BLaER1 treated with 17β-estradiol and CSF1 and Interleukin-3, amounts not matched to agents 10 nM and 100 nM (cell line): ENCODE results near the gene BCO2.
A peak's percentile ranks its signal among the peaks of the same experiment; 100 is the strongest.

ENCODE experiments used
- H3K27ac ChIP-seq, 11 experiments: shearing (Covaris generic); formaldehyde crosslinking; 2 replicates each; pipeline ENCODE4 v1.8.1; 2022
- H3K27me3 ChIP-seq, 11 experiments: shearing (Covaris generic); formaldehyde crosslinking; 2 replicates each; pipeline ENCODE4 v1.8.1; 2022
- H3K36me3 ChIP-seq, 11 experiments: shearing (Covaris generic); formaldehyde crosslinking; 2 replicates each; pipeline ENCODE4 v1.8.1; 2022
- H3K4me1 ChIP-seq, 10 experiments: shearing (Covaris generic); formaldehyde crosslinking; 2 replicates each; pipeline ENCODE4 v1.8.1; 2022
- H3K4me2 ChIP-seq, 11 experiments: shearing (Covaris generic); formaldehyde crosslinking; 2 replicates each; pipeline ENCODE4 v1.8.1; 2022
- H3K4me3 ChIP-seq, 10 experiments: shearing (Covaris generic); formaldehyde crosslinking; 2 replicates each; pipeline ENCODE4 v1.8.1; 2022
- H3K9ac ChIP-seq, 11 experiments: shearing (Covaris generic); formaldehyde crosslinking; 2 replicates each; pipeline ENCODE4 v1.8.1; 2022
- H3K9me3 ChIP-seq, 11 experiments: shearing (Covaris generic); formaldehyde crosslinking; replicated peaks in 1 of 11; 2 replicates each; pipeline ENCODE4 v1.8.1; 2022
- H4K20me1 ChIP-seq, 11 experiments: shearing (Covaris generic); formaldehyde crosslinking; 2 replicates each; pipeline ENCODE4 v1.8.1; 2022
- Cebpa-rat ChIP-seq, 11 experiments: shearing (Covaris generic); IDR thresholded peaks; 2 replicates each; pipeline ENCODE4 v1.8.1; 2022

Gene BCO2

GRCh38 chr11:112247201-112247600 lies 71.9 kb downstream of the BCO2 start:
- TF ChIP-seq Cebpa-rat (IDR thresholded peaks at IDR 0.05), result no peak
- Histone ChIP-seq H3K36me3 (peaks cover 5 to 21% (median 15%) of the 10 kb centered on the region in 11 experiments; a peak in 20 of 22 replicates), H4K20me1 (no peaks in the 10 kb centered on the region), H3K4me3 (no peak overlapping the region), H3K4me1 (peaks cover 0 to 16% (median 5%) of the 10 kb centered on the region in 10 experiments; a peak in 8 of 20 replicates), H3K9me3 (peaks cover 0 to 11% (median 0%) of the 10 kb centered on the region in 11 experiments; a peak in 4 of 22 replicates), H3K9ac (no peak overlapping the region), H3K4me2 (no peak overlapping the region), H3K27me3 (no peaks in the 10 kb centered on the region), H3K27ac (no peak overlapping the region)

- Histone ChIP-seq H3K27me3 (no peaks in the 10 kb centered on the region), H3K36me3 (peaks cover 4 to 11% (median 6%) of the 10 kb centered on the region in 11 experiments; a peak in 14 of 22 replicates), H3K9ac (no peak overlapping the region), H3K4me1 (peaks cover 0 to 16% (median 5%) of the 10 kb centered on the region in 10 experiments; a peak in 8 of 20 replicates), H3K4me3 (no peak overlapping the region), H3K4me2 (peak overlapping the region in 2 of 11 experiments; percentile 42 to 45; a peak in 4 of 22 replicates), H3K27ac (no peak overlapping the region), H4K20me1 (no peaks in the 10 kb centered on the region), H3K9me3 (peaks cover 0 to 4% (median 0%) of the 10 kb centered on the region in 11 experiments; a peak in 2 of 22 replicates)
- no peak for TF ChIP-seq Cebpa-rat (IDR thresholded peaks at IDR 0.05)
Measured at GRCh38 chr11:112248201-112248600, 72.9 kb downstream of the BCO2 start.

GRCh38 chr11:112249871-112250610 lies 74.7 kb downstream of the BCO2 start:
- H3K9ac ChIP-seq, result no peak overlapping the region
- 0 out of 22 replicates have a peak, but pooled peaks cover 0 to 4% (median 0%) of the 10 kb centered on the region in 11 experiments for H3K36me3 ChIP-seq
- no peak overlapping the region for H3K4me3 ChIP-seq
- no peaks in the 10 kb centered on the region for H3K27me3 ChIP-seq
- H3K4me1 ChIP-seq, result peaks cover 2 to 19% (median 8%) of the 10 kb centered on the region in 10 experiments; a peak in 15 of 20 replicates
- no peak overlapping the region for H3K4me2 ChIP-seq
- no peaks in the 10 kb centered on the region for H4K20me1 ChIP-seq
- TF ChIP-seq Cebpa-rat (IDR thresholded peaks at IDR 0.05), result no peak
- no peaks in the 10 kb centered on the region for H3K9me3 ChIP-seq
- no peak overlapping the region for H3K27ac ChIP-seq

DNA sequence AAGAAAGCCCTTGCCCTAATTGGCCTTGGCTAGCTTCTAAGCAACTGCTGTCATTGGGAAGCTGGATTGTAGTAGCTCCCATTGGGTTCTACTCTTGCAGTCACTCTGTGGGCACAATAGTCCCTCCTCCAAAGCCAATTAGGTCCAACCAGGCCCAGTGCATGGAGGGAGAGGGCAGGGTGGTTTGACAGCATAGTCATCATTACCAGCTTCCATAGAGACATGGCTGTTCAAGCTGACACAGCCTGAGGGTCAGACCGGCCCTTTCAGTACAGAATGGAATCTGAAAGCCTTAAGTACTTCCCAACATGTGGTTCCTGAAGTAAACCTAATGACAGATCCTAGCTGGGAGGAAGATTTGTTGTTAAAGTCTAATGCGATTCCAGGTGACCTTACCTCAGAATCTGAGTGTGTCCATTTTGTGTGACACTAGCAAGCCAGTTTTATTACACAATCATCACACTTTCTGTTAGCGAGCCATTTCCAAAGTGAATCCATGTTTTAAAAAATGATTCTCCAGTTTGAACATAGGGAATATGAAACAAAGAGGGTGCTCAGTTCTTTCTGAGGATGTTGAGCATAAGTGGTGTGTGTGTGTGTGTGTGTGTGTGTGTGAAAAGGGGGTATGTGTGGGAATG lies 78.4 kb downstream of the BCO2 start:
- no peaks in the 10 kb centered on the region for H3K27me3 ChIP-seq

DNA sequence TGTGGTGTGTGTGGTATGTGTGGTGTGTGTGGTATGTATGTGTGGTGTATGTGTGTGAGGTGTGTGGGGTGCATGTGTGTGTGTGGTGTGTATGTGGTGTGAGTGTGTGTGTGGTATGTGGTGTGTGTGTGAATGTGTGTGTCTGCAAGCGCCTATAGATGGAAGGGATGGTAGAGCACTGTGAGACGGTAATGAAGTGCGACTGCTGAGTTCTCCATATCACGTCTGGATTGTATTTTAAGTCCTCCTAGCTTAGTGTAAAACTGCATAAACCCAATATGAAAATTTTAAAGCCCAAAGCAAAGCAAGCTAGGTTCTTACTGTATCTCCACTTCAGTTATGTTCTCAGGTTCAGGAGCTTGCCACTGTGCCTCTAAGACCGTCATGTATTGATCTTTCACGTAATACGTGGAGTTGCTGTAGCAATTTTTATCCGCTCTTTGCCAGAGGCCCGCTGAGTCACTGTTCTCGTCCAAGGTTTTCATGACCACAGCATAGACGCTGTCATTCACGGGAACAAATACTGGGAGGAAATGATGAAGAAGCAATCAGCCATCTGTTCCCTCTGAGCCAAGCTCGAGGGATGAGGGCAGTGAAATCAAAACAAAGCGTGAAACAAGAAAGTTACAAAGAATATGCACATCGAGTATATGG lies 79.9 kb downstream of the BCO2 start:
- Histone ChIP-seq H3K4me3 (no peak overlapping the region), H3K9ac (no peak overlapping the region), H3K36me3 (no peaks in the 10 kb centered on the region), H3K4me2 (peak overlapping the region in 9 of 11 experiments; percentile 1 to 57 (median 42); a peak in 16 of 22 replicates), H3K27ac (peak overlapping the region in 1 of 11 experiments; percentile 40; a peak in 2 of 22 replicates), H3K4me1 (peaks cover 0 to 15% (median 12%) of the 10 kb centered on the region in 10 experiments; a peak in 16 of 20 replicates), H3K27me3 (no peaks in the 10 kb centered on the region), H4K20me1 (no peaks in the 10 kb centered on the region), H3K9me3 (no peaks in the 10 kb centered on the region)
- no peak for TF ChIP-seq Cebpa-rat (IDR thresholded peaks at IDR 0.05)

More for the DNA sequence above, 78.4 kb downstream of the BCO2 start:
- Histone ChIP-seq H3K4me1 (peaks cover 5 to 18% (median 13%) of the 10 kb centered on the region in 10 experiments; a peak in 16 of 20 replicates), H3K4me3 (no peak overlapping the region), H3K4me2 (no peak overlapping the region), H4K20me1 (no peaks in the 10 kb centered on the region), H3K9ac (no peak overlapping the region), H3K27ac (no peak overlapping the region), H3K36me3 (0 out of 22 replicates have a peak, but pooled peaks cover 0 to 4% (median 0%) of the 10 kb centered on the region in 11 experiments), H3K9me3 (no peaks in the 10 kb centered on the region)
- no peak for TF ChIP-seq Cebpa-rat (IDR thresholded peaks at IDR 0.05)

GRCh38 chr11:112260490-112260889 lies 85.2 kb downstream of the BCO2 start, which contains the start of gene PLET1:
TSS of gene PLET1 (minus strand) at chr11:112260860. CDS start at chr11:112260589, 271 bp downstream.
- H3K4me3 ChIP-seq, result no peak within 1 kb of the TSS
- no peak for TF ChIP-seq Cebpa-rat (IDR thresholded peaks at IDR 0.05)
- no peak within 1 kb of the TSS for H3K4me2 ChIP-seq
- H3K36me3 ChIP-seq, result no peaks in the 10 kb centered on the region
- no peak within 1 kb of the TSS for H3K27ac ChIP-seq
- H3K27me3 ChIP-seq, result no peaks in the 10 kb centered on the region
- H3K9me3 ChIP-seq, result no peaks in the 10 kb centered on the region
- H3K9ac ChIP-seq, result no peak within 1 kb of the TSS
- peaks cover 0 to 6% (median 5%) of the 10 kb centered on the region in 10 experiments; a peak in 15 of 20 replicates for H3K4me1 ChIP-seq
- no peaks in the 10 kb centered on the region for H4K20me1 ChIP-seq

DNA sequence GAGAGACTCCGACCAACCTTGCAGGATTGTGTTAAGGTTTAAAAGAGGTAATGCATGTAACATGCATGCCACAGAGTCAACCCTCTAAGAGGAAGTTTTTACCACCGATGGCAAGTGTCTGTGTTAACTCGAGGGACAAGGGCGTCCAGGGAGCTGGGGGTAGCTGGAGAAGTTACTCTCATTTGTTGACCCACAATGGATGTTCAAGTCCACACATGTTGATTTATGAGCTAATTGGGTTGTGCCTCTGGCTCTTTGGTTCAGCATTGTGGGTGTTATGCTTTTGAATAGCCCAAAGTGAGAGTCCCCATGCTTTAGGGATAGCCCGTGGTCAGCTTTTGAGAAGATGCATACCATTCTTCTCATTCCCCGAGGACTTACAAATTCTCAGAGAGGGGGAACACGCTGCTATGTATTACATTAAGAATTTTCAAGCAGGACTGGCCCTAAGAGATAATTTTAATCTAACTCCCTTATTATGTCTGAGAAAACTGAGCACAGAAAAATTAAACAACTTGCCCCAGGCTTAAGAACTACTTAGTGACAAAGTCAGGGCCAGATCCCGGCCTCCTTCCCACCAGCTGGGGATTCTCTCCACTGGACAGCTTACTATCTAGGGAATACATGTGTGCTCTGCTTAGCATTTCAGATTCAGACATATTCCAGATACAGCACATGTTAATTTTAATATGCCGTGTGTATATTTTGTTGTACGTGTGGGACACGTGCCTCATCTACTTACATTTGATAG lies 90.5 kb downstream of the BCO2 start:
- Histone ChIP-seq H3K27me3 (no peaks in the 10 kb centered on the region), H3K27ac (no peak overlapping the region), H3K4me3 (no peak overlapping the region), H3K4me1 (peaks cover 0 to 33% (median 26%) of the 10 kb centered on the region in 10 experiments; a peak in 17 of 20 replicates), H3K9me3 (no peaks in the 10 kb centered on the region), H3K36me3 (no peaks in the 10 kb centered on the region), H4K20me1 (no peaks in the 10 kb centered on the region), H3K9ac (no peak overlapping the region), H3K4me2 (no peak overlapping the region)
- TF ChIP-seq Cebpa-rat (IDR thresholded peaks at IDR 0.05), result no peak

DNA sequence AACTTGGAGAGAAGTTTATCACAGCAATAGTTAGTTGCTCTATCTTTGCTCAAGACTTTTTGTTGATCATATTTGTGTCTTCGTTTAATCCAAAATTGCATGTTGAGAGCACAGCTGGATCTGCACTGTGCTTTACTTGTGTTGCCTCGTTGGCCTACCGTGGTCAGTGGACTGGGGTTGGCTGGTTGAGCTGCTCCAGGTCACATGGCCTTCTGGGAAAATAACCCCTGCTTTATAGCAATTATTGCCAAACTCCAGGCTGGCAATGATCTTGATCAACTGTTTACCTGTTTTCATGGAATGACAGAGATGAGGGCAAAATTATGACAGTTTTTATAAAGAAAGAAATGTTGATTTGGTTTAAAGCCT lies 91.1 kb downstream of the BCO2 start:
- Histone ChIP-seq H3K4me2 (no peak overlapping the region), H3K27me3 (no peaks in the 10 kb centered on the region), H3K9me3 (no peaks in the 10 kb centered on the region), H3K36me3 (no peaks in the 10 kb centered on the region), H3K4me3 (no peak overlapping the region), H3K4me1 (peaks cover 0 to 39% (median 32%) of the 10 kb centered on the region in 10 experiments; a peak in 17 of 20 replicates), H3K9ac (no peak overlapping the region), H3K27ac (no peak overlapping the region), H4K20me1 (no peaks in the 10 kb centered on the region)
- TF ChIP-seq Cebpa-rat (IDR thresholded peaks at IDR 0.05), result no peak
